ENCODE measurements around the gene DPYSL3. TPM values are rescaled to one million over a fixed set of nuclear protein-coding genes. Genes with fewer than 3 reads are reported as not detected.

Gene DPYSL3
- total RNA-seq, 4 donors from 2014 or later: 27.6 to 107 (median 31.4) TPM

- H3K4me3 ChIP-seq: no peak overlapping the region
- TF ChIP-seq POLR2A (IDR thresholded peaks at IDR 0.05): no peak
- TF ChIP-seq POLR2AphosphoS5 (IDR thresholded peaks at IDR 0.05): no peak
- no peak for TF ChIP-seq CTCF (IDR thresholded peaks at IDR 0.05)
- TF ChIP-seq EP300 (IDR thresholded peaks at IDR 0.05; ENCODE audit: low read depth): no peak
- H3K27me3 ChIP-seq: no peaks in the 10 kb centered on the region
- H3K9me3 ChIP-seq: no peaks in the 10 kb centered on the region
- H3K27ac ChIP-seq: no peak overlapping the region
- intact Hi-C loops (cut with DNase I; ENCODE audit: low total_unique reads) (no loop called here), in situ Hi-C loops (cut with MboI; ENCODE audit: low pct_ligation_motif_present in 1 of 4, low pct_unique_long_range_greater_than_20kb in 1 of 4, low sequenced_read_pairs in 3 of 4) (no loop called here)
- peaks cover 0 to 11% (median 0%) of the 10 kb centered on the region in 4 donors for H3K4me1 ChIP-seq
- DNase-seq: no peak
- WGBS, 2 donors (ENCODE audit: low coverage in 1 of 2): 76 to 83% methylated on average over 1 of the region's 1 CpG
- H3K36me3 ChIP-seq: no peaks in the 10 kb centered on the region
Observed at GRCh38 chr5:147474140-147474539, 35.7 kb downstream of the DPYSL3 start.

GRCh38 chr5:147472664-147473475 is 37.0 kb downstream of the DPYSL3 start:
- Histone ChIP-seq H3K27me3 (no peaks in the 10 kb centered on the region), H3K36me3 (no peaks in the 10 kb centered on the region), H3K27ac (peak overlapping the region; percentile 8 to 43 (median 32)), H3K9me3 (no peaks in the 10 kb centered on the region), H3K4me3 (no peak overlapping the region), H3K4me1 (peaks cover 0 to 11% (median 0%) of the 10 kb centered on the region in 4 donors)
- no peak for DNase-seq
- 32 to 41% methylated on average over 4 of the region's 4 CpGs for WGBS, 2 donors (ENCODE audit: low coverage in 1 of 2)
- in situ Hi-C loops (cut with MboI; ENCODE audit: low pct_ligation_motif_present in 1 of 4, low pct_unique_long_range_greater_than_20kb in 1 of 4, low sequenced_read_pairs in 3 of 4): no loop called here
- TF ChIP-seq POLR2AphosphoS5 (IDR thresholded peaks at IDR 0.05): no peak
- no peak for TF ChIP-seq POLR2A (IDR thresholded peaks at IDR 0.05)
- no peak for TF ChIP-seq EP300 (IDR thresholded peaks at IDR 0.05; ENCODE audit: low read depth)
- TF ChIP-seq CTCF (IDR thresholded peaks at IDR 0.05): no peak
- intact Hi-C loops (cut with DNase I; ENCODE audit: low total_unique reads): no loop called here

GRCh38 chr5:147467973-147468508 is 41.8 kb downstream of the DPYSL3 start:
- intact Hi-C loops (cut with DNase I; ENCODE audit: low total_unique reads): no loop called here
- in situ Hi-C loops (cut with MboI; ENCODE audit: low pct_ligation_motif_present in 1 of 4, low pct_unique_long_range_greater_than_20kb in 1 of 4, low sequenced_read_pairs in 3 of 4): loop anchor here in 1 of 4 donors (10.0 kb wide), 1 partner anchor 97 kb away; no protein-coding TSS in a partner anchor
- no peaks in the 10 kb centered on the region for H3K9me3 ChIP-seq

More at GRCh38 chr5:147467973-147468508, 41.8 kb downstream of the DPYSL3 start:
- Histone ChIP-seq H3K36me3 (no peaks in the 10 kb centered on the region), H3K4me1 (peaks cover 0 to 5% (median 0%) of the 10 kb centered on the region in 4 donors), H3K4me3 (no peak overlapping the region), H3K27me3 (no peaks in the 10 kb centered on the region), H3K27ac (no peak overlapping the region)
- no peak for DNase-seq
- WGBS, 2 donors (ENCODE audit: low coverage in 1 of 2): 79% methylated on average over 1 of the region's 1 CpG; no CpG with 5 or more reads in 1 of the 2 donors
- no peak for TF ChIP-seq POLR2AphosphoS5 (IDR thresholded peaks at IDR 0.05)
- no peak for TF ChIP-seq CTCF (IDR thresholded peaks at IDR 0.05)
- TF ChIP-seq POLR2A (IDR thresholded peaks at IDR 0.05): no peak
- TF ChIP-seq EP300 (IDR thresholded peaks at IDR 0.05; ENCODE audit: low read depth): no peak

Data from transverse colon (tissue), 4 donors.